Measurements from ENCODE around the gene SLC19A2. TPM values are rescaled to one million over a fixed set of nuclear protein-coding genes. Genes with fewer than 3 reads are reported as not detected.

The SLC19A2 gene
- total RNA-seq, 1 experiment from 2014 or later, result 9.9 TPM

DNA sequence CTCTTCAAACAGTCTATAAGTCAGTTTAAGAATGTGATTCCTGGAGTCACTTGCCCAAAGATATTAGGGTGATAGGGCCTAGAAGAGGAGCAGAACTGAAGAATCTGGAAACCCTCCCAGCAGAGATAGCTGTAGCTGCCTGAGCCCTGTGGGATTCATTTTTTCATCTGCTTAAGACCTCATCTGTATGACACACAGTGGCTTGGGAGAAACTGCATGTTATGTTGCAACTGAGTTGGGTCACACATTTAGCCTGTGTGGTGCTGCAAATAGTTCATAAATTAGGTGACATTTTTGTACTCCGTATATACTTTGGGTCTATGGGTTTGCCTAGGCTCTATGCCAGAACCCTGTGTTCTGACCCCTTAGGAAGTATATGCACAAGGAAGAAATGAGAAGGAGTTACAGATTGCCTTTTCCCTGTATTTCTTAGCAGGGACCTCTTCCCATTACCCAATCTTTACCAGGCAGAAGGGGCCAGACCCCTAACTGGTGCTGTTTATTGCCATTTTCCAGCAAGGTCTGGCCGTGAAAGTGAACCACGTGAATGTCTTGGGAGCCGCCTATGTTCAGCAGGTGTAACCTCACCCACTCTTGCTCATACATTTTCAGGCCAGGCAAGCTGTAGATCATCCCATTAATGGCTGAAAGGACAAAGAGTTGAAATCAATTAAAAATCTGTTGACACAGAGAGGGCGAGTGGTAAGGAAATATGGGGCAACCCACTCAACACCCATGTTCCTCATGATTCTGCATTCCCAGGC is 41.9 kb upstream of the SLC19A2 start:
- intact Hi-C loops (cut with micrococcal nuclease; ENCODE audit: unreplicated experiment), result no loop called here
- Histone ChIP-seq H3K4me3 (ENCODE audit: low read depth, low read length, poor library complexity, severe bottlenecking) (no peak overlapping the region), H3K4me1 (ENCODE audit: insufficient read depth, low read length, poor library complexity, severe bottlenecking) (peaks cover 10% of the 10 kb centered on the region), H3K27me3 (replicated peaks; ENCODE audit: insufficient read depth, low read depth, low read length, poor library complexity) (no peaks in the 10 kb centered on the region), H3K36me3 (ENCODE audit: insufficient read depth, low read length, poor library complexity, severe bottlenecking) (no peaks in the 10 kb centered on the region), H3K9me3 (ENCODE audit: low read depth, low read length, poor library complexity, severe bottlenecking) (no peaks in the 10 kb centered on the region), H3K27ac (ENCODE audit: low read depth, low read length, poor library complexity, severe bottlenecking) (no peak overlapping the region)
- no TSS peak for BruUV-seq (replicated peaks)
- ChIA-PET POLR2A (ENCODE audit: low non-redundant PET) (no interaction called here), CTCF (no interaction called here)
- TF ChIP-seq EZH2 (IDR thresholded peaks at IDR 0.05; ENCODE audit: borderline replicate concordance, low read depth, low read length, poor library complexity, severe bottlenecking), result no peak
- TF ChIP-seq, protein P1, sequence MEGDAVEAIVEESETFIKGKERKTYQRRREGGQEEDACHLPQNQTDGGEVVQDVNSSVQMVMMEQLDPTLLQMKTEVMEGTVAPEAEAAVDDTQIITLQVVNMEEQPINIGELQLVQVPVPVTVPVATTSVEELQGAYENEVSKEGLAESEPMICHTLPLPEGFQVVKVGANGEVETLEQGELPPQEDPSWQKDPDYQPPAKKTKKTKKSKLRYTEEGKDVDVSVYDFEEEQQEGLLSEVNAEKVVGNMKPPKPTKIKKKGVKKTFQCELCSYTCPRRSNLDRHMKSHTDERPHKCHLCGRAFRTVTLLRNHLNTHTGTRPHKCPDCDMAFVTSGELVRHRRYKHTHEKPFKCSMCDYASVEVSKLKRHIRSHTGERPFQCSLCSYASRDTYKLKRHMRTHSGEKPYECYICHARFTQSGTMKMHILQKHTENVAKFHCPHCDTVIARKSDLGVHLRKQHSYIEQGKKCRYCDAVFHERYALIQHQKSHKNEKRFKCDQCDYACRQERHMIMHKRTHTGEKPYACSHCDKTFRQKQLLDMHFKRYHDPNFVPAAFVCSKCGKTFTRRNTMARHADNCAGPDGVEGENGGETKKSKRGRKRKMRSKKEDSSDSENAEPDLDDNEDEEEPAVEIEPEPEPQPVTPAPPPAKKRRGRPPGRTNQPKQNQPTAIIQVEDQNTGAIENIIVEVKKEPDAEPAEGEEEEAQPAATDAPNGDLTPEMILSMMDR (conservative IDR thresholded peaks at IDR 0.05; ENCODE audit: low read depth, low read length), result no peak
- no peak for DNase-seq (ENCODE audit: low spot score)

DNA sequence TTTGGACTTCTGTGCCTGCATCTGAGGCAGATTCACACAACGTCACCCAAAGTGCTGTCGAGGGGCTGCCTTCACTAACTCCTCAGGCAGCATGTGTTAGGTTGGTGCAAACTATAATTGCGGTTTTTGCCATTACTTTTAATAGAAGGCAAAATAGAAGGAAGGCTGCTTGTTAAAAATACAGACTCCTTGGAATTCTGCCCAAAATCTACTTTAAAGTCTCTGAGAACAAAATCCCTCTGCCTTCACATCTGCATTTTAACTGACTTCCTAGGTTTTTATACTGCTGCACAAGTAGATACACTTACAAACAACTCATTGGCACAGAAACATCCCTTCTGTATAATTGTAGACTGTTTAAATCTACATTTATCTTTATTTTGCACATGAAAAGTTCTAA is 41.3 kb upstream of the SLC19A2 start:
- TF ChIP-seq EZH2 (IDR thresholded peaks at IDR 0.05; ENCODE audit: borderline replicate concordance, low read depth, low read length, poor library complexity, severe bottlenecking), result no peak
- intact Hi-C loops (cut with micrococcal nuclease; ENCODE audit: unreplicated experiment), result no loop called here
- Histone ChIP-seq H3K4me1 (ENCODE audit: insufficient read depth, low read length, poor library complexity, severe bottlenecking) (peaks cover 10% of the 10 kb centered on the region), H3K9me3 (ENCODE audit: low read depth, low read length, poor library complexity, severe bottlenecking) (no peaks in the 10 kb centered on the region), H3K36me3 (ENCODE audit: insufficient read depth, low read length, poor library complexity, severe bottlenecking) (no peaks in the 10 kb centered on the region), H3K4me3 (ENCODE audit: low read depth, low read length, poor library complexity, severe bottlenecking) (no peak overlapping the region), H3K27me3 (replicated peaks; ENCODE audit: insufficient read depth, low read depth, low read length, poor library complexity) (no peaks in the 10 kb centered on the region), H3K27ac (ENCODE audit: low read depth, low read length, poor library complexity, severe bottlenecking) (no peak overlapping the region)
- ChIA-PET POLR2A (ENCODE audit: low non-redundant PET) (no interaction called here), CTCF (no interaction called here)
- BruUV-seq (replicated peaks), result no TSS peak
- DNase-seq (ENCODE audit: low spot score), result peak; percentile 54

DNA sequence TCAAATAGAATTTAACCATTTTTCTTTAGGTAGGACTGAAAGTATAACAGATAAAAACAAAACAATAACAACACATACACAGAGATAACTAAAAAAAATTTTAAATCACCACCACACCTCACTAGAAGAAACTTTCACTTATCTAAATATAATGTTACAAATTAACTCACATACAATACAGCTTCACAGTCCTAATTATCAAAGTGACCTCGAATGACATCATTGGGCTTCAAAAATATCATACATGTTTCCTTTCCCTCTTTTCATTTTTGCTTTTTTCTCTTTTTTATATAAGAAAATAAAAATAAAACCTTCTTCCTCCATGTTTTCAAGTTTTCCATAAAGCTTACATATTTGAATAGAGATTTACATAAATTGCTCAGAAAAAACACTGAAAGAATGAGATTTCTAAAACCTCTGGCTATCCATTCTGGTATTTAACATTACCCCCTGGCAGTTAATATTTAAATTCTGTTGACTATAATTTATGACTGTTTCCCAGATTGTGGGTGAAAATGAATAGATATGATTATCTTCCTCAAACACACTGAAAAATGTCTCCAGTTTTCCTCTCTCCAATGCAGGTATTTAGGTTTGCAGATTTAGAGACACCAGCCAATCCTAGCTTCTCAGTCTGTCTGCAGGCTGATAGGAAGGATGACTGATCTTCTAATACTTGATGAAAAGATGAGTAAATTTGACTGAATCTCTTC is 40.5 kb upstream of the SLC19A2 start:
- no peaks in the 10 kb centered on the region for H3K27me3 ChIP-seq (replicated peaks; ENCODE audit: insufficient read depth, low read depth, low read length, poor library complexity)
- no peaks in the 10 kb centered on the region for H3K9me3 ChIP-seq (ENCODE audit: low read depth, low read length, poor library complexity, severe bottlenecking)
- H3K27ac ChIP-seq (ENCODE audit: low read depth, low read length, poor library complexity, severe bottlenecking), result no peak overlapping the region
- CTCF ChIA-PET, result no interaction called here
- DNase-seq (ENCODE audit: low spot score), result no peak
- TF ChIP-seq EZH2 (IDR thresholded peaks at IDR 0.05; ENCODE audit: borderline replicate concordance, low read depth, low read length, poor library complexity, severe bottlenecking), result no peak
- TF ChIP-seq, protein P1 (conservative IDR thresholded peaks at IDR 0.05; ENCODE audit: low read depth, low read length), result no peak
- intact Hi-C loops (cut with micrococcal nuclease; ENCODE audit: unreplicated experiment), result no loop called here
- no peaks in the 10 kb centered on the region for H3K36me3 ChIP-seq (ENCODE audit: insufficient read depth, low read length, poor library complexity, severe bottlenecking)
- no TSS peak for BruUV-seq (replicated peaks)
- H3K4me1 ChIP-seq (ENCODE audit: insufficient read depth, low read length, poor library complexity, severe bottlenecking), result peaks cover 10% of the 10 kb centered on the region
- H3K4me3 ChIP-seq (ENCODE audit: low read depth, low read length, poor library complexity, severe bottlenecking), result no peak overlapping the region
- POLR2A ChIA-PET (ENCODE audit: low non-redundant PET), result no interaction called here

Measured in A673 (cell line).